Astrocyte of the hippocampus (primary cell): ENCODE results near the gene COX8A.
"Not testable (repeated sequence)": the region's sequence is repeated elsewhere in the genome, so short reads cannot be mapped to it uniquely, and the experiment has no call there.

Source experiments
- DNase-seq: peaks from one replicate; pipeline ENCODE4 v3.0.0; 2011; ENCODE audit warnings: low read depth, low spot score

The COX8A gene

GRCh38 chr11:63969461-63969860 lies 5.0 kb upstream of the COX8A start:
- no peak for DNase-seq

DNA sequence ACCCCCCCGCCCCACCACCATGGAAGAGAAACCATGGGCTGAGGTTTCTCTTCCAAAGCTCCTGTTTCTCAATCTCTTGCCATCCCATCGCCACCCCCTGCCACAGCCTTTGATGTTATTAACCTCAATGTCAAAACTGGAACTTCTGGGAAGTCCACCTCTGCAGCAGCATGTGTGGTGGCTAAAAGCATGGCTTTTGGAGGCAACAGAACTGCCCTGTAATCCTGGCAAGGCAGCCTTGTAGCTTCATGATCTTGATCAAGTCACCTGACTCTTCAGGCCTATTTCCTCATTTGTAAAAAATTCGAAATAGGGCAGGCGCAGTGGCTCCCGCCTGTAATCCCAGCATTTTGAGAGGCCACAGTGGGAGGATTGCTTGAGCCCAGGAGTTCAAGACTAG lies 3.5 kb upstream of the COX8A start:
- DNase-seq: no peak

- not testable (repeated sequence) for DNase-seq
Observed at GRCh38 chr11:63973912-63974258, 535 bp upstream of the COX8A start.

- no peak for DNase-seq
Observed at GRCh38 chr11:63978551-63979239, 4.3 kb downstream of the COX8A start.

DNA sequence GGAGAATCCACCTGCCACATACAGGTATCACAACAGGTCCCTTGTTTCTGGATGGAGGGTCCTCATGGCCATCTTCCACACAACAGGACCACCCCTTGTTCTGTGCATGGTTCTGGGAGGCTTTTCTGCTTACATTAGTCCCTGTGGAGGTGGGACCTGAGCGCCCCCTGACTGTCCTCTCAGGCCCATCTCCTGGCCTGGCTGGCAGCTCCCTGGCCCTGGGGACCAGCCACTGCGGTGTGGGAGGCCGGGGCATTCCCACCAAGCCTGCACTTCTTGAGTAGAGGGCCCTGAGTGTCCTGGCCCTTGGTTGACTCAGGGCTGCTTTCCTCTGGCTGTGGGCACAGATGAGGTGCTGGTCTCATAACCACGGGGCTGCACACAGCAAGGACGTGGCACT lies 5.0 kb downstream of the COX8A start:
- no peak for DNase-seq

- DNase-seq: no peak
Observed at GRCh38 chr11:63985812-63986155, 11.4 kb downstream of the COX8A start.

GRCh38 chr11:63986156-63986931 lies 11.9 kb downstream of the COX8A start, which contains the start of gene OTUB1:
OTUB1 (plus strand) TSS chr11:63986438; CDS start chr11:63986457, 19 bp downstream.
- DNase-seq: peak; percentile 95

DNA sequence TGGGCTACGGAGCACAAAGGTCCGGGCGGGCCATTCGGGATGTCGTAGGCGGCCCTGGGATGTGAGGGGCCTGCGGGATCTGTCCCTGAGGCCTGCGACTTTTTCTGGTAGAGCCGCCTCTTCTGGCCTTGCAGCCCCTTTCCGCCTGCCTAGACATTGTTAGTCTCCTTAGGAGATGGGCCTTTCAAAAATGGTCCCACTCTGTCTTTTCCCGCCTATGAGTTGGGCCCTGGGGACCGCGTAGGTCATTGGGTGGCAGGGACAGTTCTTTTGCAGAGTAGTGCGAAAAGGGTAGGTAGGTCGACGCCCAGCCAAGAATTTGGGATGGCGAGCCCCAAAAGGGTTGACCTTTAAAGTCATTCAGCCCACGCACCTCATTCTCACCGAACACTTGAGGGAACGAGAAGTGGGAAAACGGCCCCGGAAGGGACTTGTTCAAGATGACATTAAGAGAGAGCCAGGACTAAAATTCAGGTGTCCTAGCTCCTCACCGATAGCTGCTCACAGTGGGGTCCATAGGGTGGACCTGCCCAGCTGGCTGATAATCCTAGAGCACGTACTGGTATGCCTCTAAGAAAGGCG lies 12.6 kb downstream of the COX8A start:
- DNase-seq: no peak

GRCh38 chr11:63991558-63991957 lies 17.1 kb downstream of the COX8A start:
- DNase-seq: no peak

DNA sequence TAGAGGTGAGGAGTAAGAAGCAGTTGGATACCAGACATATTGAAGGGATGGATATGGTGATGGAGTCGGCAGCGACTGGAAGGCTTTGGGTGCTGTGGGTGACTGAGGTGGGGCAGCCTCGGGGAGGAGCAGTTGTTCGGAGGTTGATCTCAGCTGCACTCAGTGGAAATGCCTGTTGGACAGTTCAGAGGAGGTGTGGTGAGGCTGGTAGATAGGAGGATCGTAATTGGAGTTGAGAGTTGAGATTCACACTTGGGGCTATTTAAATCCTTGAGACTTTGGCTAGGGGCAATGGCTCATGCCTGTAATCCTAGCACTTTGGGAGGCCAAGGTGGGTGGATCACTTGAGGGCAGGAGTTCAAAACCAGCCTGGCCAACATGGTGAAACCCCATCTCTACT lies 18.7 kb downstream of the COX8A start:
- no peak for DNase-seq

- DNase-seq: no peak
Observed at GRCh38 chr11:63993993-63994392, 19.6 kb downstream of the COX8A start.

DNA sequence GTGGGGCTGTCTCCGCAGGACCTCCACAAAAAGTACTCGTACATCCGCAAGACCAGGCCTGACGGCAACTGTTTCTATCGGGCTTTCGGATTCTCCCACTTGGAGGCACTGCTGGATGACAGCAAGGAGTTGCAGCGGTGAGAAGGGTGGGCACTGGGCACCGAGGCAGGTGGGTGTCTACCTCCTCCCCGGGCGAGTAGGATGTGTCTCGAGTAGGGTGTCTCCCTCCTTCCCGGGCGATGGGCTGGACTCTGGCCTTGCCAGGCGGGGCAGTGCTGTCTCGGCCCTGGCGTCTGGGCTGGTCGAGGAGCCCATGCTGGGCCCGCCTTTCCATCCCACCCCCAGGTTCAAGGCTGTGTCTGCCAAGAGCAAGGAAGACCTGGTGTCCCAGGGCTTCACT lies 22.1 kb downstream of the COX8A start:
- DNase-seq: no peak

- no peak for DNase-seq
Observed at GRCh38 chr11:63997104-63997700, 22.8 kb downstream of the COX8A start.

DNA sequence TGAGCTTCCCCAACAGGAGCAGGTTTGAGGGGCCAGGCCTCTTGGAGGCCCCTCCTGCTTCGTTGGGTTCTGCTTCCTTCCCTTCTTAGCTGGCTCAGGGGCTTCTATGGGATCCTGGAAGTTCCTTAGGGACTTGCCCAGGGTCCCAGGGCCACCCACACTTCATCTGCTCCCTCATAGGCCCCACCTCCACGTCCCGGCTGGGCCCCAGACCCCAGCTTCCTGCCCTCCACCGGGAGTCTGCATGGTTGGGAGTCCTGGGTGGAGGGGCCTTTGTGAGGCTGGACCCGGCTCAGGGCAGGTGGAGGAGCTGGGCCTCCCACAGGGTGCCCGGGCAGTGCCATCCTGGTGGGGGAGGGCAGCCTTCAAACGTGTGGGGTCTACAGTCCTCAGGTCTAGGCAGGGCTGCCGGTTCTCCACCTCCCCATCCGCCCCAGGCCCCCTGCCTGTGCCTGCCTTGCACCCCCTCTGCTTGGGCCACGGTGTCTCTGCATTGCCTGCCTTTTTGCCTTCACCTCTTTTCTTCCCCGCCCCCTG lies 23.4 kb downstream of the COX8A start:
- no peak for DNase-seq

DNA sequence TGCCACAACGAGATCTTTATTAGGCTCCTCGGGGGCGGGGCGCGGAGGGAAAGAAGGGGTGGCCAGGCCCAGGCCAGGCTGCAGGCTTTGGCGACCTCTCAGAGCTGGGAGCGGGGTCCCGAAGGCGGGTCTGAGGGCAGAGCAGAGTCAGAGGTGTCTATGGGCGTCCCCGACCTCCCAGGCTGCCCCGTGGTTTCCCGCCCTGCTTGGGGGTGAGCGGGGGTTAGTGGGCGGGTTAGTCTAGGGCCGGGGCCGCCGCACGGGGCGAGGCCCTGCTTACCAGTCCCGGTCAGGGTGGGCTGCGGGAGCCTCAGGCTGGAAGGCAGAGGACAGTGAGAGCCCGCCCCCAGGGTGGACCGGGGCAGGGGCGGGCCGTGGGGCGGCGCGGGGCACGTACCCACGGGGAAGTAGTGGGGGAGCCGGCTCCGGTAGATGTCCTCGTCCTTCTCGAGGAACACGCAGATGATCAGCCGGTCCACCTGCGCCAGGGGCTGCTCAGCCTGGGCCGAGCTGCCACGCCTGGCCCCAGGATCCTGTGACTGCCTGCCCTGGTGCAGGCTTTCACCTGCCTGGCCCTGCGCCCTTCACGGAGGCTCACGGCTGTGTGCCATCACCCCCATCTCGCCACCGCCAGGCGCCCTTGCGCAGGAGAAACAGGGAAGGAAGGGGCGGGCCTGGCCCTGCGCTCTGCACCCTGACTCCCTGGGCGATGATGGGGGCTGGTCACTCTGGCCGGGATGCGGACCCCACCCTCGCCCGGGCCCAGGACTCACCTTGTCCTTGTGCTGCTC lies 24.3 kb downstream of the COX8A start:
- DNase-seq: no peak

DNA sequence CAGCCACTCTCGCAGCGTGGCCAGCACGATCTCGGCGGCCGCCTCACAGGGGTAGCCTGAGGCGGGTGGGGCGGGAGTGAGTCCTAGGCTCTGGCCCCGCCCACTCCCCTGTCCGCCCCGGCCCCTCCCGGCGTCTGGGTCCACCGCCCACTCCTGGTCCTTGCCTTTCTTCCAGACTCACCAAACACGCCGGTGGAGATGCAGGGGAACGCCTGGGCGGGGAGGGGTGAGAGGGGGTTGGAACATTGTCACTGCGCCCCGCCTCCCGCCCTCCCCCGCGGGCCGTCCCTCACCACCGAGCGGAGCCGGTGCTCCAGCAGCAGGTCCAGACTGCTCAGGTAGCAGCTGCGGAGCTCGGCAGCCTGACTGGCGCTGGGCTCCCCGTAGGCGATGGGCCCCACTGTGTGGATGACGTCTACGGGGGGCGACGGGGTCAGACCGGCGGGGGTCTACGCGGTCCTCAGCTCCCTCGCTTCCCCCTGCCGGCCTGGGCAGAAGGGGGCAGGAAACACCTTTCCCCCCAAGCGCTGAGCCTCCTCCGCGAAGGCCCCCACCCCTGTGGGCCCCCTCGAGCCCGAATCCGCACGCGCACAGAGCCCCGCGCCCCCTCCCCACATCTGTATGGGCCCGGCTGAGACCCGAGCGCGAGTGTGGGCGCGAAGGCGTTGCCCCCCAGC lies 25.1 kb downstream of the COX8A start:
- peak; percentile 82 for DNase-seq

DNA sequence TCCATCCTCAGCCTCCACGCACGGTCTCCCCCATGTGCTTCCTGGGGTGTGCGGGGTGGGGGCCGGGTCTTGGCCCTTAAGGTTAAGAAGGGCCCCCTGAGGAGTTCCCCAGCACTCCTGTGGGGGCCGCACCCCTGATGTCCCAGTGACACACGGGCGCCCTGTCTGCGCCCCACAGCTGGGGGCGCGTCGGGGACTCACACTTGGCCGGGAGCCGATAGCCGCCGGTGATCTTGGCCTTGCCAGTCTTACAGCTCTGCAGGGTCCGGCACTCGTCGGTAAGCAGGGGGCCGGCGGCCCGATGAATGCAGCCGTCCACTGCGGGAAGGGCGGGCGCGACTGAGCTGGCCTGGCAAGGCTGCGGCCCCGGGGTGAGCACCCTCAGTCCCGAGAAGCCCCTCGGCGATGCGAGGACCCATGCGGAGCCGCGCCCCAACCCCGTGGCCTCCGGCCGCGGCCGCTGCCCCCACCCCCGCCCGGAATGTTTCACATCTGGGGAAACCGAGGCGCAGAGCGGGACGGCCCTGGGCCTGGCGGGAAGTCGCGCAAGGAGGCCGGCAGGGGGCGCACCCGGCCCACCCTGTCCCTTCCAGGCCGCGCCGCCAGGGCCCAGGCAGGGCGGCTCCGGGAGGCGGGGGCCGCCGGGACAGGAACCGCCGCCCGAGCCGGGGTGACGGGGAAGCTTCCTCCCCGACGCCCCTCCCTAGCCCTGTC lies 25.8 kb downstream of the COX8A start:
- DNase-seq: peak; percentile 90

- DNase-seq: no peak
Observed at GRCh38 chr11:64000740-64001483, 26.5 kb downstream of the COX8A start.
